G401 (cell line): ENCODE data around the gene NCR1. TPM values are rescaled to one million over a fixed set of nuclear protein-coding genes. Genes with fewer than 3 reads are reported as not detected.
"Not testable (repeated sequence)": the region's sequence is repeated elsewhere in the genome, so short reads cannot be mapped to it uniquely, and the experiment has no call there.

Source experiments
- DNase-seq: peaks from one replicate; pipeline ENCODE4 v3.0.0-alpha.2; 2015; ENCODE audit warnings: low spot score
- in situ Hi-C: cut with HindIII; loops from 2 replicates; pipeline ENCODE4 v1.10.0; 2016; ENCODE audit warnings: low sequenced_read_pairs, mixed read lengths
- total RNA-seq: library from RNA; depleted of rRNA; stranded (reverse); fragments of >200 nt; shearing (Covaris generic); gene quantifications from 2 replicates; pipeline ENCODE4 v1.2.3, GENCODE V29; 2014; rRNA removed

Gene NCR1, protein sequence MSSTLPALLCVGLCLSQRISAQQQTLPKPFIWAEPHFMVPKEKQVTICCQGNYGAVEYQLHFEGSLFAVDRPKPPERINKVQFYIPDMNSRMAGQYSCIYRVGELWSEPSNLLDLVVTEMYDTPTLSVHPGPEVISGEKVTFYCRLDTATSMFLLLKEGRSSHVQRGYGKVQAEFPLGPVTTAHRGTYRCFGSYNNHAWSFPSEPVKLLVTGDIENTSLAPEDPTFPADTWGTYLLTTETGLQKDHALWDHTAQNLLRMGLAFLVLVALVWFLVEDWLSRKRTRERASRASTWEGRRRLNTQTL
- total RNA-seq = not detected in 2 replicates

DNA sequence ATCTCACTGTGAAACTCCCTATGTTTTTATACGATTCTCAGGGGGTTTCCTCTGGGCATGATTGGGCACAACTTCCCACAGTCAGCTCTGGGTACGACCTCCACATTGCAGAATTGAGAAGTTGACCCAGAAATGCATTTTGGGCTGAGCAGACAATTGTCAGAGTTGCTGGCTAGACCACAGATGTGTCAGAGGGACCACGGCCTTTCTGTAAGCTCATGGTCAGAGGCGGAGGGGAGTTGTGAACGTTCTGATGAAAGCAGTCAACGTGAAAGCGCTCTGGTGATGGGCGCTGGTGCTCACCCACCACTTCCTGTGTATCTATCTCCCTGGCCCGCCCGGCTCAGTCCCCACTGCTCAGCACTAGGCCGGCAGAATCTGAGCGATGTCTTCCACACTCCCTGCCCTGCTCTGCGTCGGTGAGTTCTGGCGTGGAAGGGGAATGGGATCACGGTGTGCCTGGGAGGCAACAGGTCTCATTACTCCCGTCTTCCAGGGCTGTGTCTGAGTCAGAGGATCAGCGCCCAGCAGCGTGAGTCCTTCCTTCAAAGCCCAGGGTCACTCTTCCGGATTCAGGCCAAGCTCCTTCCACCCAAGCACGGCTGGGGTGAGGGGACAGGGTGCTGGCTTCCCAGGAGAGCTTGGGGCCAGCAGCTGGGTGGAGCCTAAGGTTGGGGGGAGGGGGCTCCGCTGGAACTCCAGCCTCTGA is at the start of gene NCR1:
NCR1 (plus strand) TSS at position 346 of the 709 bp plus-strand sequence; CDS start at position 386, 40 bp downstream.
- DNase-seq = no peak
- in situ Hi-C loops = no loop called here

DNA sequence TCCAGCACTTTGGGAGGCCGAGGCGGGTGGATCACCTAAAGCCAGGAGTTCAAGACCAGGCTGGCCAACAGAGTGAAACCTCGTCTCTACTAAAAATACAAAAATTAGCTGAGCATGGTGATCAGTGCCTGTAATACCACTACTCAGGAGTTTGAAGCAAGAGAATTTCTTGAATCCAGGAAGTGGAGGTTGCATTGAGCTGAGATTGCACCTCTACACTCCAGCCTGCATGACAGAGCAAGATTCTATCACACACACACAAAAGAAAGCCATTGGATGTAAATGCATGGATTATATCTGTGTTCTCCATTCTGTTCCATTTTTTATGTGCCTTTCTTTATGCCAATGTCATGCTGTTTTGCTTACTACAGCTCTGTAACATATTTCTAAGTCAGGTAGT is 47.5 kb upstream of the NCR1 start:
- in situ Hi-C loops, DNase-seq: not testable (repeated sequence)

DNA sequence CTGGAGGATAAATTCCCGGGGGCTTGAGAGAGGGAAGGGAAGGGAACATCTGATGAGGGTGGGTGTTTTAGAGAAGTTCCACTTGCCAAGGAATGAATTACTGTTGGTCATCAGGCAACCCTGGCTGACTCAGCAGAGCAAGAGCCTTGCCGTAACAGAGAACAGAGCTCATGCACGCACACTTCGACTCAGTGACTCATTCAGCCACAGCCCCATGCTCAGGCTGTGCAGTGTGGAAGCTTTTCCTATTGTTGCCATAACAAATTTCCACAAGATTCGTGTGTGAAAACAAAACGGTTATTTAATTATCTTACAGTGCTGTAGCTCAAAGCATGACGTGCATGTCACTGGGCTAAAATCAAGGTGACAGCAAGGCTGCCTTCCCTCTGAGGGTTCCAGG is 46.5 kb upstream of the NCR1 start:
- DNase-seq, in situ Hi-C loops: not testable (repeated sequence)

DNA sequence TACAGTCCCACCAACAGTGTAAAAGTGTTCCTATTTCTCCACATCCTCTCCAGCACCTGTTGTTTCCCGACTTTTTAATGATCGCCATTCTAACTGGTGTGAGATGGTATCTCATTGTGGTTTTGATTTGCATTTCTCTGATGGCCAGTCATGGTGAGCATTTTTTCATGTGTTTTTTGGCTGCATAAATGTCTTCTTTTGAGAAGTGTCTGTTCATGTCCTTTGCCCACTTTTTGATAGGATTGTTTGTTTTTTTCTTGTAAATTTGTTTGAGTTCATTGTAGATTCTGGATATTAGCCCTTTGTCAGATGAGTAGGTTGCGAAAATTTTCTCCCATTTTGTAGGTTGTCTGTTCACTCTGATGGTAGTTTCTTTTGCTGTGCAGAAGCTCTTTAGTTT is 42.5 kb upstream of the NCR1 start:
- DNase-seq, in situ Hi-C loops: not testable (repeated sequence)

DNA sequence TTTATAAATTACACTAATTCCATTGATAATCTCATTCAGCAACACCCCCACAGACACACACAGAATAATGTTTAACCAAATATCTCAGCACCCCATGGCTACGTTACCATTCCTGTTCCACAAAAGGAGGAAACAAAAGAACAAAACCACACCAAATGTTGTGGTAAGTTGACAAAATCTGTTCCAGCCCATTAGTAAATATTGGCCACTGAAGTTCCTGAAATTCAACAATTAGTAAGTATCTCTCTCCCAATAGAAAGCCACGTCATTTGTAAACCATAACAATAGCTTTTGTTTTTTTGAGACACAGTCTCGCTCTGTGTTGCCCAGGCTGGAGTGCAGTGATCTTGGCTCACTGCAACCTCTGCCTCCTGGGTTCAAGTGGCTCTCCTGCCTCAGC is 34.3 kb upstream of the NCR1 start:
- no peak for DNase-seq
- in situ Hi-C loops = no loop called here

DNA sequence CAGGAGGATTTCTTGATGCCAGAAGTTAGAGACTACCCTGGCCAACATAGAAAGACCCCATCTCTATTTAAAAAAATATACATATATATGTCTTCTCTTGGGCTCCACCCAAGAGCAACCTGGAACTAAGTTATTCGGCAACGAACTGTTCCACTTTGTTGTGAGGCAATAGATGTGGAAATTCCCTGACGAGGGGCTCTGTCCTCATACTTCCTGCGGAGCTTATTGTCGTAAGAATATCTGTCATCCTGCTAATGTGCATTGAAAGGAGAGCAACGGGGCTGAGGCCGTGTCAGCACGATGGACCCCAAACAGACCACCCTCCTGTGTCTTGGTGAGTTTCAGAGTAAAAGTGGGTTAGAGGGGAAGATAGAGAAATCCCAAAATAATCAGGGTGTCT is 32.0 kb upstream of the NCR1 start, which contains the start of gene FCAR:
FCAR (plus strand) TSS at position 246 of the 400 bp plus-strand sequence; CDS start at position 301, 55 bp downstream.
- in situ Hi-C loops = no loop called here
- DNase-seq = no peak

DNA sequence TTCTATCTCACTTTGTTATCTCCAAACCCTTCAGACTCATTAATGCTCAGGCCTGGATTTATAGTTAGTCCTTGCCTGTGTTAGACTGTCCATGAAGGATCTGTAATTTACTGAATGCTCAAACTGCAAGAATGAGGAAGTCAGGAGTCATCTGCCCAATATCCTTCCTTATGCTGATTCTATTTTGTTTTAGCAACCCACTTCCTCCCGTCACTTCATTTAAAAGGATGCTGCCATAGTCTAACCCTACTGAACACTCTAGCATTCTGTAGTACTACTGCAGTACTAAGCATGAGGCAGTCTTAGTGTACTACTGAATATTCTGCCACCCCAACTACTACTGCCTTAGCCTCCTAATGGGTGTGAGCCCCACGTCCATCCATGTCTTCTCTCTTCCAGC is 30.4 kb upstream of the NCR1 start:
- peak; percentile 1 for DNase-seq
- in situ Hi-C loops = no loop called here

DNA sequence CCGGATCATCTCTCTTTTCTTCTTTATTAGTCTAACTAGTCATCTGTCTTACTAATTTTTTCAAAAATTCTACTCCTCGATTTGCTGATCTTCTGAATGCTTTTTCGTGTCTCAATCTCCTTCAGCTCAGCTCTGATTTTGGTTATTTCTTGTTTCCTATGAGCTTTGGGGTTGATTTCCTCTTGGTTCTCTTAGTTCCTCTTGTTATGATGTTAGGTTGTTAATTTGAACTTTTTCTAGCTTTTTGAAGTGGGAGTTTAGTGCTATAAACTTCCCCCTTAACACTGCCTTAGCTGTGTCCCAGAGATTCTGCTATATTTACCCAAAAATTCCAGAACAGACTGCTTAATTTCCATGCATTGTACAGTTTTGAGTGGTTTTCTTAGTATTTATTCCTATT is 28.5 kb upstream of the NCR1 start:
- no peak for DNase-seq
- in situ Hi-C loops = no loop called here

DNA sequence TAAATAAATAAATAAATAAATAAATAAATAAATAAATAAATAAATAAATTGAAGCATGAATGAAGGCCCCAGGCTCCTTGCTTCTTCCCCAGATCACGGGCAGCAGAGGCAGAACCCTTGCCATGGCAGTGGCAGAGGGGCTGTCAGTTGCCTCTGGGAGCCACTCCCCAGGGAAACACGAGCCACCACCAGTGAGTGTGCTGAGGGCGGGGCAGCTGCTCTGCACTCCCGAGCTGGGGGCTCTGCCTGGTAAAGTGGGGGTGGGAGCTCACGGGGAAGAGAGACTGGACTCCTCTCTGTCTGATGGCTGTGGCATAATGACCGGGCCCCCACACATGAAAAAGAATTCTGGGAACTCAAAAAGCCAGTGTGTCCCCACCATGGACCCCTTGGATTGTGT is 24.1 kb upstream of the NCR1 start:
- in situ Hi-C loops = no loop called here
- DNase-seq = no peak

DNA sequence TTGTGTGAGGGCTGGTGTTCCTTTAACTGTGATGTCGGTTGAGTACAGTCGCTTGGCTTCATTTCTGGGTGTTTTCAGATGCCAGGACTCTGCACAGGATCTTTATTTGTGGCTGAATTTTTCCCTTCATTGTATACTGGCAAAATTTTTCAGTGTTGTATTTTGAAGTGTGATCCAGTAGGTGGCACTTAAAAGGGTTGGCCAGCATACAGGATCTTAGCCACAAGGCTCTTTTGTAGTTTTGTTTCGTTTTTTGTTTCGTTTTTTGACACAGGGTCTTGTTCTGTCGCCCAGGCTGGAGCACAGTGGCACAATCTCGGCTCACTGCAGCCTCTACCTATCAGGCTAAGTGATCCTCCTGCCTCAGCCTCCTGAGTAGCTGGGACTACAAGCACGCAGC is 23.2 kb upstream of the NCR1 start:
- in situ Hi-C loops = no loop called here
- no peak for DNase-seq

DNA sequence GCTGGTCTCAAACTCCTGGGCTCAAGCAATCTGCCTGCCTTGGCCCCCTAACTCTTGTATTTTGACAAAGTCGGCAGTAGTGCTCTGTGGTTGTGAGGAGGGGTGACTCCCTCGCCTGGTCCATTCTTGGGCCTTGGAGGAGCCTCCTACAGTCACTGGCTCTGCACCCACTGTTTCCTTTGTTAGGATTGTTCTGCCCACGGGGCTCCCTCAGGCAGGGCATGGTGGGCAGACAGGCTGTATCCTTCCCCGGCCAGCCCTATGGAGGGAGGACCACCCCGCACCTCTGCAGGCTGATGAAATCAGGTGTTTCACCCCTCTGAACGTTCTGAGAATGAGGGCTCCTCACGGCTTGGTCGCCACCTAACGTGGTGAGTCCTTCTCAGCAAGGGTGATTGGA is 22.7 kb upstream of the NCR1 start:
- DNase-seq = no peak
- in situ Hi-C loops = no loop called here

DNA sequence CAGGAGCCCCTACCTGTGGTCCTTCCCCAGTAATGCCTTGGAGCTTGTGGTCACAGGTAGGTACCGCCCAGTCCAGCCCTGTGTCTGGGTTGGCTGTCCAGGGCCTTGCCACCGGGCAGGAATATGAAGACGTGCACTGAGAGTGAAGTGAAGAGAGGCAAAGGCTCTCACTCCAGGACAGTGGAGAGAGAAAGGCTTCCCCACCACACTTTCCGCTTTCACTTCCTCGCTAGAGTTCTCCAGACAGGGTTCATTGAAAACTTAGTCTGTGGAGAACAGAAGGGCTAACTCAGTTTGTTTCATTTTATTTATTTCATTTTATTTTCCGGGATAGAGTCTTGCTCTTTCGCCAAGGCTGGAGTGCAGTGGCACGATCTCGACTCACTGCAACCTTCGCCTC is 17.7 kb upstream of the NCR1 start:
- DNase-seq = no peak
- in situ Hi-C loops = no loop called here

DNA sequence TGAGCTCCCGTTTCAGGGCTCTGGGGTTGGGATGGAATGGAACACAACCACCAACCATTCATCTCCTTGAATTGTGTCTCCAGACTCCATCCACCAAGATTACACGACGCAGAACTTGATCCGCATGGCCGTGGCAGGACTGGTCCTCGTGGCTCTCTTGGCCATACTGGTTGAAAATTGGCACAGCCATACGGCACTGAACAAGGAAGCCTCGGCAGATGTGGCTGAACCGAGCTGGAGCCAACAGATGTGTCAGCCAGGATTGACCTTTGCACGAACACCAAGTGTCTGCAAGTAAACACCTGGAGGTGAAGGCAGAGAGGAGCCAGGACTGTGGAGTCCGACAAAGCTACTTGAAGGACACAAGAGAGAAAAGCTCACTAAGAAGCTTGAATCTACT is 16.4 kb upstream of the NCR1 start:
- in situ Hi-C loops = no loop called here
- DNase-seq = no peak

DNA sequence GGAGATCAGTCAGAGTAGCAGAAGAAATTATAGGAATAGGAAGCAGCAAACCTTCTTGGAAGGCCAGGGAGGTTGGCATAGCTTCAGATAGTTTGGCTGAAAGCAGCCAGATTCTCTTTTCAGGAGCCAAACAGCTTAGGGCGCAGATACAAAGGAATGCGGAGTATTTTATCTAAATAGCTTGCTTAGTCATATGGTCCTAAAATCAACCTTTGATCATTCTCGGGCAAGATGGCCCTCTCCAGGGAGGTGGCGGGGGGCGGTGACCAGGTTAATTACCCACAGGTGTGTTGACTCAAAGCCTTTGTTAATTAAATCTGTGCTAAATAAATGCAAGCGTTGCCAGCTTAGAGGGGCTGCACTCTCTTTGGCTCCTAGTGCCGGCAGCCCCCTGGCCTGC is 12.5 kb upstream of the NCR1 start:
- in situ Hi-C loops = no loop called here

DNA sequence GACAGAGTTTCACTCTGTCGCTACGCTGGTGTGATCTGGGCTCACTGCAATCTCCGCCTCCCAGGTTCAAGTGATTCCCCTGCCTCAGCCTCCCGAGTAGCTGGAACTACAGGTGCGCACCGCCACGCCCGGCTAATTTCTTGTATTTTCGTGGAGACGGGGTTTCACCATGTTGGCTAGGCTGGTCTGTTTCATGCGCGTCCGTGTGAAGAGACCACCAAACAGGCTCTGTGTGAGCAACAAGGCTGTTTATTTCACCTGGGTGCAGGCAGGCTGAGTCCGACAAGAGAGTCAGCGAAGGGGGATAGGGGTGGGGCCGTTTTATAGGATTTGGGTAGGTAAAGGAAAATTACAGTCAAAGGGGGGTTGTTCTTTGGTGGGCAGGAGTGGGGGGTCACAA is 11.8 kb upstream of the NCR1 start:
- in situ Hi-C loops, DNase-seq: not testable (repeated sequence)

More for the DNA sequence above, 12.5 kb upstream of the NCR1 start:
- DNase-seq = no peak

DNA sequence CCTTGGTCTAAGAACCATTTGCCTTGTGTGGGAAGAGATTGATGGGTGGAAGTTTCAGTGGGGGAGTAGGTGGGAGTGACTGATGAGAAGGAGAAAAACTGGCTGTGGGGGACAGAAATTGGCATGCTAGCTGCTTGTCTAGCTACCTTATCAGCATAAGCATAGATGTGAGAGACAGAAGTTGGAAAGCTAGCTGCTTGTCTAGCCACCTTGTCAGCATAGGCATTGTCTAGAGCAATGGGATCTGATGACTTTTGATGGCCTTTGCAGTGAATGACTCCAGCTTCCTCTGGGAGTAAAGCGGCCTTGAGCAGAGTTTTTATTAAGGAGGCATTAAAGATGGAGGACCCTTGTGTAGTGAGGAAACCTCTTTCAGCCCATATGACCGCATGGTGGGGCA is 9.9 kb upstream of the NCR1 start:
- in situ Hi-C loops = no loop called here
- DNase-seq = no peak

DNA sequence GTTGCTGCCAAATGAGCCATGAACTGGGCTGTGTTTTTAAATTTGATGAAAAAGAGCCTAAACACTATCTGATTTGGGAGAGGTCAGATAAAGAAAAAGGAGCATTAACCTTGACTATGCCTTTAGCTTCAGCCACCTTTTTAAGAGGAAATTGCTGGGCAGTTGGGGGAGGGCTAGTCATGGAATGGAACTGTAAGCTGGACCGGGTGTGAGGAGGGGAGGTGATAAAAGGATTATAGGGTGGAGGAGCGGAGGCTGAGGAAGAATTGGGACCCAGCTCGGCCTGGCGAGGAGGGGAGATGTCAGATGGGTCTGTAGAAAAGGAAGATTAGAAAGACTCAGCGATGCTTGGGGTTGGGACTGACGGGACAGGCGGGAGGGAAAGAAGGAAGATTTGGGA is 7.3 kb upstream of the NCR1 start:
- in situ Hi-C loops, DNase-seq: not testable (repeated sequence)

DNA sequence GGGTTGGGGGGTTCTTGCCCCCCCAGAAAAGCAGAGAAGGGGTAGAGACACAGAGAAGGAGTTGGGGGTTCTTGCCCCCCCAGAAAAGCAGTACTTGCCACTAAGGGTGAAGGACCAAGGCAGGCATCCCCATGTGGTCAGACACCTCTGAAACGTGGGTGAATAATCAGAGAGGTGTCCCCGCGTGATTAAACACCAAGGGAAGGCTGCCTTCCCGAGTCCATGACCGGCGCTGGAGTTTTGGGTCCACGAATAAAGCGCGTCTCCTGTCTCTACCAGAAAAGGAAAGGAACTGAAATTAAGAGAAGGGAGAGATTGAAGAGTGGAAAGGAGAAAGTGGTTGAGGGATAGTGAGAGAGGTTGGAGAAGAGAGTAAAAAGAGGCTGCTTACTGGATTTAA is 6.3 kb upstream of the NCR1 start:
- DNase-seq, in situ Hi-C loops: not testable (repeated sequence)

DNA sequence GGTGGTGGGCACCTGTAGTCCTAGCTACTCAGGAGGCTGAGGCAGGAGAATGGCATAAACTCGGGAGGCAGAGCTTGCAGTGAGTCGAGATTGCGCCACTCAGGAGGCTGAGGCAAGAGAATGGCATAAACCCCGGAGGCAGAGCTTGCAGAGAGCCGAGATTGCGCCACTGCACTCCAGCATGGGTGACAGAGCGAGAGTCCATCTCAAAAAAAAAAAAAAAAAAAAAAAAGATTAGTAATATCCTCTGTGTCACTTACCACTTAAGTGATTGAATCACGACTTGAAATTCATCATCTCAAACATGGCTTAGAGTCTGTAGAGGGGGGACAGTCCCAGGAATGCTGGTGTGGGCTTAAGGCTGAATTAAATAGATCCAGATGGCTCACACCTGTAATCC is 4.8 kb upstream of the NCR1 start:
- in situ Hi-C loops, DNase-seq: not testable (repeated sequence)

DNA sequence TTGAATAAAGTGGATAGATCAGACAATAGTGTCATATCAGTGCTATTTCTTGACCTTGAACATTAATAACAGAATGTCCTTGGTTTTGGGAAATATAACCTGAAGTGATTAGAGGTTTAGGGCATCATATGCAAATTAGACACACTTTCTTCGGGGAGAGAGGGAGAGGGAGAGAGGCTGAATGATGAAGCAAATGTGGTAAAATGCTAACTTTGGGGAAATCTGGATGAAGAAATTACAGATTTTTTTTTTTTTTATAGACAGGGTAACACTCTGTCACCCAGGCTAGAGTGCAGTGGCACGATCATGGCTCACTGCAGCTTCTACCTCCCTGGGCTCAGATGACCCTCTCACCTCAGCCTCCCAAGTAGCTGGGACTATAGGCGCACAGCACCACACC is 3.9 kb upstream of the NCR1 start:
- DNase-seq = no peak
- in situ Hi-C loops = no loop called here

DNA sequence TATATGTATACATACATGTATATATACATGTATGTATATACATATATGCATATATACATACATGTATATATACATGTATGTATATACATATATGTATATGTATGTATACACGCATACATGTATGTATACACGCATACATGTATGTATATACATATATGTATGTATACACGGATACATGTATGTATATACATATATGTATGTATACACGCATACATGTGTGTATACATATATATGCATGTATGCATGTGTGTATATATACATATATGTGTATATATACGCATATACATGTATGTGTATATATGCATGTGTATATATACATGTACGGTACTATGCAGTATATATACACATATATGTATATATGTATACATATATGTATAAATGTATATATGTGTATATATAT is 2.6 kb upstream of the NCR1 start:
- no peak for DNase-seq
- in situ Hi-C loops = no loop called here
